Measurements from ENCODE around the gene ZNF618.
A peak's percentile ranks its signal among the peaks of the same experiment; 100 is the strongest.

ZNF618 gene

DNA sequence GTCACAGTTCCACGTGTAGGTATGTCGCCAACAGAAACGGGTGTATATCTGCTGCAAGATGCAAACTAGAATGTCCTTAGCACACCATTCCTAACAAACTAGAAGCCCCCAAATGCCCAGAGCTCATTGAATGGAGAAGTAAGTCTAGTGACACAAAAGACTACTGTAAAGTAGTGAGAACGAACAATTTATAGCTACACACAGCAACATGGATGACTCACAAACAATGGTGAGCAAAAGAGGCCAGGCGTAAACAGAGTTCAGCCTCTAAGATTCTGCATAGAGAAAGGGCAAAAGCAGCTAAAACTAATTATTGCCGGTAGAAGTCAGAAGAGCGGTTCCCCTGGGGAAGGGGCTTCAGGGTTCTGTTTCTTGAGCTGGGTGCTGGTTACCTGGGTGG lies 127.2 kb downstream of the ZNF618 start:
- no peak for DNase-seq

DNA sequence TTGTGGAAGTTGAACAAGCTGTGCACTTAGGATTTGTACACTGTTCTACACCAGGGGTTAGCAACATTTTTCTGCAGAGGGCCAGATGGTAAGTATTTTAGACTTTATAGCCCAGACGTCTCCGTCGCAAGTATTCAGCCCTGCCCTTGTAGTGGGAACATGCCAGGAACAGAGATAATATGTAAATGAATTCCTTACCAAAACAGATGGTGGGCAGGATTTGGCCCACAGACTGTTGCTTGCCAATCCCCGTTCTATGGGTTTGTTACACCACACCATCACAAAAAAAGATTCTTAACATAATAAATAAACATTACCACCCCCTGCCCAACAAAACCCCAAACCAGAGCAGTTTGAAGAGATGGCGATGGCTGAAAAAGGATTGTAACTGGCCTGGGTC lies 127.6 kb downstream of the ZNF618 start:
- DNase-seq = no peak

DNA sequence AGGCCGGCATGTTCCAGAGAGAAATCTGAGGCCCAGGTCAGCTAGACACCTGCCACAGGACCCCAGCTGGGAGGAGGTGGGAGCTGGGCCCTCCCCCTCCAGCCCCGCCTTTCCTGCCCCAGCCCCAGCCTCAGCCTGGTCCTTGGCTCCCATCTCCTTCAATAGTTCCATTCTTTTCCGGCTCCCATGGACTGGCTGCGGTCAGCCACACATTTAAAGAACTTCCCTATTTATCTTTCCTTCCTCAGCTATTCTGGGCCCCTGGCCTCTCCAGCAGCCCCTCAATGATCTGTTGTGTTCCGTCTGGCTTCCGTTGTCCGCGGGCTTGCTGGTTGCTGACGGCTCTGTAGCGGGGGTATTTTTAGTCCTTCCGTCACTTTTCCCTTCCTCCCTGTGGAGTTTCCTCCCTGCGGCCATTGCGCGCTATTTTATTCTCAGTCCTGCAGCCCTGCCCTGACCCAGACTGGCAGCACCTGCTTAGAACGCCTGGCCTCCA lies 128.2 kb downstream of the ZNF618 start:
- peak in 1 of 2 donors; percentile 27 for DNase-seq

DNA sequence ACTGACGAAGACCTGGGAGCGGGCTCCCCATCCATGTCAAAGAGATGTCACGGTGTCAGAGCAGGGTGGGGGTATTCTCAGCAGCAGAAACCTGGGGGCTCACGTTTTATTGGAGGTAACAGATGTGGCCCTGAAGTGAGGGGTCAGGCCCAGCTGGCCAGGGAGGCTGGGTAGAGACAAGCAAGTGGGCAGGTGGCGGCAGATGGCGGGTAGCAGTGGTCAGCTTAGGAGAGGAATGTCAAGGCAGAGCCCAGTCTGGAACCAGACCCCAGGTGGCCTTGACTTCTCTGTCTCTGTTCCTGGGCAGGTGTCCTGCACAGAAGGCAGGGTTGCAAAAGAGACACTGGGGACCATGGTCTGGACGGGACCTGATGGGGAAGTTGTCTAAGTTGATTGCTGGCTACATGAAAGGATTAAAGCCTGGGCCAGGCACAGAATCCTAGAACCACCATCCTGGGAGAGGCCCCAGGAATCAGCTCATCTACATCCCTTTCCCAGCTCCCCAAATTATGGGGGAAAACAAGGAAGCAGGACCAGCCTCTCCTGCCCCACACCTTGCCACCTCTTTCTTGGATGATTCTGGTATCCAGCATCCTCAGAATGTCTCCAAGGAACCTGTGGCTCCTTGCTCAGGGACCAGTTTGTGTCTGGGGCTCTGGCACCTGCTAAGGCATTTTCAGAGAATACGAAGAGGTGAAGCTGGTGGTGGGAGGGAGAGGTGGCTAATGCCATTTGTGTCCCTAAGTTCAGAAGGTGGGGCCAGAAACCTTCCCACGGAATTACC lies 129.5 kb downstream of the ZNF618 start:
- no peak for DNase-seq

DNA sequence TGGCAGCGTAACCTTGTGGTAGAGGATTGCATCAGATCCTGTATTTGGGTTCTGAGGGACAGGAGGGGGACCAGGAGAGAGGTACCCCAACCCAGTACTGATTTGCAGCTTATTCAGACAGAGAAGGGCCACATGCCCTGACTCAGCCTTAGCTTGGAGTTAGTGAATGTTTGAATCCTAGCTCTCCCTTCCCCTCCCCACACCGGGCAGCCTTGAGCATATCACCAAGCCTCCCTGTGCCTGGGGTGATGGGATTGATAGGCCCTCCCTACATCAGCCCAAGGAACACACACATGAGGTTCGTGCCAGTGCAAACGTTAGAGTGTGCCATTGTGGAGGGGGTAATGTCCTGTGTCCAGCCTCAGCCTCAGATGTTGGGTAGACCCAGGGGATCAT lies 130.0 kb downstream of the ZNF618 start:
- no peak for DNase-seq

DNA sequence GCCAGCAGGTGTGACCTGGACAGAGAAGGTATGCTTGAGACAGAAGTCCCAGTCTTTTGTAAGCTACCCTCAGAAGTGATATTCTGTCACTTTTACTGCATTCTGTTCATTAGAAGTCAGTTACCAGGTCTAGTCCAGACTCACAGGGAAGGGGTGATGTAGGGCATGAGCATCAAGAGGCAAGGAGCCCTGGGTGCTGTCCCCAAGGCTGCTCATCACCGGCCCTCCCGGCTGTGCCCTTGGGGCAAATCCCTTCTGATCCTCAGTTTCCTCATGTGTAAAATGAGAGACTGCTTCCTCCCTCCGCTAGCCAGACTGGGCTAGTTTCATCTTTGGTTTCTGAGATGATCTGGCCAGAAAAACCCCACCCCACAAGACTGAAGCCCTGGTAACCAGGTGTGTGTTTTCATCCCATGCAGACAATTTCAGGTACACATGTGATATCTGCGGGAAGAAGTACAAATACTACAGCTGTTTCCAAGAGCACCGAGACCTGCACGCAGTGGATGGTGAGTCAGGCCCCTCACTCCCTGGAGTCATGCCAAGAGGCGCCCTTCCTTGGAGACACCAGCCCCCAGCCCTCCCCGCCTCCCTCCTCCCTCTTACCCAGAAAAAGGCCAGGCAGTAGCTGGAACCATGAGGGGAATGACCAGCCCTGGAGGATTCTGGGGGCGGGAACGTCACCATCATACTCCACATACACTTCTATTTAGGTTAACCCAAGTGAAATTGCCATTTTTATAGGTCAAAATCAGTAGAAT lies 131.0 kb downstream of the ZNF618 start:
- no peak for DNase-seq

DNA sequence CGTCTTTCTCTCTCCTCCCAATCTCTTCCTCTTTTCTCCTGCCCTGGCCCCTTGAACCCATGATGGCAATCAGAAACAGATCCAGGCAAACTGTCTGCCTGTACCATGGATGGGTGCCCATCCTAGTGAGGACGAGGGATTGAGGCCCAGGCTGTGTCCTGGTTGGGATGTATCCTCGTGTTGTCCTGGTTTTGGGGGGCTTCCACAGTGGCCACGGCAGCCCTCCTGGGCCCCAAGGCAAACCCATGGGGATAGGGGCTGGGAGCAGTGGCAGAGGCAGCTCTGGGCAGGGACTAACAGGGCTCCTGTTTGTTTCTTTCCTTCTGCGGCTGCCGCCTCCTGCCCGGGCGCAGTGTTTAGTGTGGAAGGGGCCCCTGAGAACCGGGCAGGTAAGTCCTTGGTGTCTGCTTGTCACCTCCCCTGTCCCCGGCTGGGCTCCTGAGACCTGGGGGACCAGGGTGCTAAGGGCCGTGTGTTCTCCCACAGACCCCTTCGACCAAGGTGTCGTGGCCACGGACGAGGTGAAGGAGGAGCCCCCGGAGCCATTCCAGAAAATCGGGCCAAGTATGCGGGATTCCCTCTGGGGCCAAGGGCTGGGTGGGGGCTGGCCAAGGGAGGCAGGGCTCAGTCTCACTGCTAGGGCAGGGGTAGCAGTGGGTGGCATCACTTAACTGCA lies 132.0 kb downstream of the ZNF618 start:
- no peak for DNase-seq

DNA sequence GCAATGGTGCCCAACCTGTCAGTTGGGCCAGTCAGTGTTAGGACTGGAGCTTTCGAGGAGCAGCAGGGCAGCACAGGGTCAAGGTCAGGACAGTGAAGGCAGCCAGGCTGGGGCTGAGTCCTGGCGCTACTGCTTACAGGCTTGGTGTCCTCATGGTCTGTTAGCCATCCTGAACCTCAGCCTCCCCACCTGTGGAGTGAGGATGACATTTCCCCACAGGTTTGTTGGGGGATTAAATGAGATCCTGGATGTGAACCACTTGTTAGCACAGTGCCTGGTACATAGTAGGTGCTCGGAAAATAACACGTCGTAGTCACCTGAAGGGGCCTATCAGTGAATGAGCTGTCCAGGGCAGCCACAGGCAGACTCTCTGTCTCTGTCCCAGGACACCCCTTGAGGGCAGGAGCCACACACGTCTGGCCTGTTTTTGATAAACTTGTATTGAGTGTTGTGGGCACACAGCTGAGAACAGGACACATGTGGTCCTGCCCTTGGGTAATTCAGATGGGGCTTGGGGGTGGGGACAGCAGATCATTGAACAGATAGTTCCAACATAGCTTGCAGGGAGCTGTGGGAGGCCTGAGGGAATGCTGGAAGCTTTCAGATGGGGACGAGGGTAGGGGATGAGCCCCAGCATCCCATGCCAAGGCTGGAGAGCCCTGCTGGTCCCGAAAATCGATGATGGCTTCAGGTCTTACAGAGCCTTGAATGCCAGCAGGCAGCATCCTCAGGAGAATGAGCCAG lies 132.7 kb downstream of the ZNF618 start:
- DNase-seq = no peak

DNA sequence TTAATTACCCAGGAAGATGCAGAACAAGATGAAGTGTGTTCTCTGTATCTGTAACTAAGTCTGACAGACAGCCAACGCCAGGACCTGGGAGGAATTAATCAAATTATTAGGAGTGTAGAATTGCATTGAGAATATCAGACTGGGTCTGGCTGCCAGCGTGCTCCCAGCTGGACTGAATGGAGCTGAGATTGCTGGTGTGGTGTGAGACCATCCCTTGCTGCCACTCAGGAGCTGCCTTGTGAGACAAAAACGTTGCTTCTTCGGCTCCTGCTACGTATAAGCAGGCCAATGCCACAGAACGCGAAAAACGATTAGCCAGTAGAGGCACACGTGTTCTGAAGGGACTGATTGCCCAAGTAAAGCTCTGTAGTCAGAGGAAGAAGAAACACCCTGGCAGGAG lies 135.2 kb downstream of the ZNF618 start:
- DNase-seq = no peak

DNA sequence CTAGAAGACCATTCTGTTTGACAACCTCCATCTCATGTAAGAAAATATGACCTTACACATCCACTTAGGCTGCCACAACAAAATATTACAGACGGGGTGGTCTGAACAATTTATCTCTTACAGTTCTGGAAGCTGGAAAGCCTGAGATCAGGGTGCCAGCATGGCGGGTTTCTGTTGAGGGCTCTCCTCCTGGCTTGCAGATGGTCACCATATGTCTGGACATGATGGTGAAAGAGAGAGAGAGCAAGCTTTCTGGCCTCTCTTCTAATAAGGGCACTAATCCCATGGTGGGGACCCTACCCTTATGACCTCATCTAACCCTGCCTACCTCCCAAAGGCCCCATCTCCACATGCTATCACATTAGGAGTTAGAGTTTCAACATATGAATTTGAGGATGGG lies 136.0 kb downstream of the ZNF618 start:
- DNase-seq = no peak

DNA sequence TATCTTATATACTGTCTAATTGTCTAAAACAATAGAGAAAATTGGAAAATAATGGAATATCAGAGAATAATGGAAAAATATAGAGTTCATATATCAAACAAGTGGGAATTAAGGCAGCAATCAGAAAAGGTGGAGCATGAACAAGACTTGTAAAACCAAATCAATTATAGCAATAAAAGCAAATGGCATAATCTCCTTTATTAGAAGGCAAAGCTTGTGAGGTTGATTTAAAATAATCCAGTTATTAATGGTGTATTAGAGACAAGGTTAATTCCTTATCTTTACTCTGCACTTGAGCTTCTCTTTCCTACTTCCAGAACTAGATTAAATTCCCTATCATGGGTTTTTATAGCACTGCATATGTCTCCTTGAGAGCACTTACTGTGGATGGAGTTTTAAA lies 137.9 kb downstream of the ZNF618 start:
- DNase-seq = no peak

DNA sequence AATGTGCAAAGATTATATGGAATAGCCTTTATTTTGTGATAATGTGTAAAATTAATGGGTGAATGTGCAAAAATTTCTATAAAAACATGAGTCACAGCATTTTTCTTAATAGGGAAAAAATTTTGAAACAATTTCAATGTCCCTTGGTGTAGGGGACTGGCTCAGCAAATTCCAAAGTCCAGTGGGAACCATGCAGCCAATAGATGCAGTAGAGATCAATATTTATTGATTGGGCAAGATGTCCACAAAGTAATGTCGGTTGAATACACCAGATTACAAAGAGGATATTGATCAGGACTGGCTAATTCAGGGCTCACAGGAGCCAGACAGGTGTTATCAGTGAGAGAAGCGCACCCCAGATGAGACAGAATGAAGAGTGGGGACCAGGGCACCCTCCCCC lies 139.5 kb downstream of the ZNF618 start:
- DNase-seq = no peak

DNA sequence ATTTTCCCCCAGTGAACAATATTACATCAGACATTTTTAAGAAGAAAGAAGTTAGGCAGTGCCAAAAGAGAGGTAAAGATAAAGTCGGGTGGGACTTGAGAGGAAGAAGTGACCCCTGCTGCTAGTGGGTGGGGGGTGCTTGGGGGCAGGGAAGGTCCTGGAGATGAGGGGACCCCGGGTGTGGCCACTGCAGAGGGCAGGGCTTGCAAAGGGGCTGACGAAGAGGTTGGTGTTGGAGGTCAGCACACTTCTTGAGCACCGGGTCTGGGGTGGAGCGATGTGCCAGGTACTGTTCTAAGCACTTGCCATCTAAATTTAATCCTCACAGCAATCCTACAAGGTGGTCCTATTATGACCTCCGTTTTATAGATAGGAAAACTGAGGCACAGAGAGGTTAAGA lies 140.0 kb downstream of the ZNF618 start:
- no peak for DNase-seq

DNA sequence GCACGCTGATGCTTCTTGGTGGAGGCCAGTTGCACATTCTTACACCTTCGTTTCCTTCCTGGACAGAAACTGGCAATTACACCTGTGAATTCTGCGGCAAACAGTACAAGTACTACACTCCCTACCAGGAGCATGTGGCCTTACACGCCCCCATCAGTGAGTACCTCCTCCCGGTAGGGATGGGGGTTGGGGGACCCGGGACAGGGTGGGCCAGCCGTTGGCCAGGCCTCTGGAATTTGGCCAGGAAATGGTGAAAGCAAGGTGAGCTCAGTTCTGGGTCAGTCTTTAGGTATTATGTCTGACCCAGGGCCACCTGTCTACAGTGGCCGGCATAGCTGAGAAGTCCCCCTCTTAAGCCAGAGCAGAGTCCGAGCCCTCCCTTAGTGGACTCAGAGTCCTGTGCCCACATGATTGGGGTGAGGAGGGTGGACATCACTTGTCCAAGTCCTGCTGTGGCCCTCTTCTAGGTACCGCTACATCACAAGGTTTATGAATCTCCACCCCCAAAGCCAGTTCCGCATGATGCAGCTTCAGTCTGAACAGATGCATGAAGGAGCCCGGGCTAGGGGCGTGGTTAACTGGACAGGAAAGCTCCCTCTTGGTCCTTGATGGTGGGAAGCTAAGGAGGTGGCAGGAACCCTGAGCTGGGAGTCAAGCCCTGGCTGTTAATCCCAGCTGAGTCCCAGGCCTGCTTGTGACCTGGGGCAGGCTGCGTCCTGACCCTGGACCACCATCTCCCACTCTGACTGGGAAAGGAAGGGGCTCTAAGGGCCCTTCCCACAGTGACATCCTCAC lies 140.7 kb downstream of the ZNF618 start:
- DNase-seq = no peak

DNA sequence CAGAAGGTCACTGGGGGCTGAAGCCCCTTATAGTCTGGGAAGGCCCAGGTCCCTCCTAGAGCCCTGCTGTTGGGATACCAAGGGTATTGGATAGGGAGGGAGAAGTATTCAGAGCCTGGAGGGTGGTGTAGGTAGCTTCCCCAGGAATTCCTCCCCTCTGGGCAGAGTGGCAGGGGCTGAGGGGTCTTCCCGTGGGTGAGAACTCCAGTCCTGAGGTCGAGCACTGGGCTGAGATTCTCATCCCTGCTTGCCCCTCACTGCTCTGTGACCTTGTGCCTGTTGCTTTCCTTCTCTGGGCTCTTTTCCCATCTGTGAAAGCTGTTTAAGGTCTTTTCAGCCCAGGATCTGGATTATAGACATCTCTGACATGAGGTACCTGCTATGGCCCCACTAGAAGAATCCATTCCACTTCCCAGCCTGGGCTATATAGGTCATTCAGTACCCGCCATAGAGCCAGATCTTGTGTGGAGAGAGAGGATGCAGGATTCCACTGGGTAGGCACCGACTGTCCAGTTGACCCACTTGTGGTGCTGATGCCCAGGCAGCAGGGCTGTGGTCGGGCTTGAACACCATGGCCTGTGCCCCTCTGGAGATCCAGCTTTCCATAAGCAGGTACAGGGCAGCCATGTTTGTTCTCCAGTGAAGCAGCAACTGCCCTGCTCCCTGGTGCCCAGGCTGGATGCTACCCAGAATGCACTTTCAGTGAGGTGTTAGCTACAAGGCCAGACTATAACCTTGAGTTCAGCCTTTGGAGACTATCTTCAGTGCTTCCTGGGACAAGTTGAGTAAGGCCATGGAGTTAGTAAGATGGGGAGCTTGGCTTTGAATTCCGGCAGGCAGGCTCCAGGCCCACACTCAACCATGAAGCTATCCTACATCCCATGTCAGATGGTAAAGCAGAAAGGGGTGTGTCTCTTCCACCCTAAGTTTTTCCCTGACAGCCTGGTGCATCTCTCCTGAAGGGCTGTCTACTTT lies 141.9 kb downstream of the ZNF618 start:
- no peak for DNase-seq

DNA sequence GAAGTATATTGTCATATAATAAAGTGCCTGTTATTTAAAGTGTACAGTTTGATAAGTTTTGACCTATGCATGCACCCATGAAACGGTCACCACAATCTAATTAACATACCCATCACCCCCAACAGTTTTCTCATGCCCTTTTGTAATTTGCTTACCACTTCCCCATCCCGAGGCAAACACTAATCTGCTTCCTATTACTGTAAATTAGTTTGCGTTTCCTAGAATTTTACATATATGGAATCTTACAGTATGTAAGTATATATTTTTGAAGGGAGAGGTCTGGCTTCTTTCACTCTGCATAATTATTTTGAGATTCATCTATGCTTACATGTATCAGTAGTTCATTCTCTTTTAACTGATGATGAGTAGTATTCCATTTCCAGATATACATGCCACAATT lies 145.5 kb downstream of the ZNF618 start:
- no peak for DNase-seq

DNA sequence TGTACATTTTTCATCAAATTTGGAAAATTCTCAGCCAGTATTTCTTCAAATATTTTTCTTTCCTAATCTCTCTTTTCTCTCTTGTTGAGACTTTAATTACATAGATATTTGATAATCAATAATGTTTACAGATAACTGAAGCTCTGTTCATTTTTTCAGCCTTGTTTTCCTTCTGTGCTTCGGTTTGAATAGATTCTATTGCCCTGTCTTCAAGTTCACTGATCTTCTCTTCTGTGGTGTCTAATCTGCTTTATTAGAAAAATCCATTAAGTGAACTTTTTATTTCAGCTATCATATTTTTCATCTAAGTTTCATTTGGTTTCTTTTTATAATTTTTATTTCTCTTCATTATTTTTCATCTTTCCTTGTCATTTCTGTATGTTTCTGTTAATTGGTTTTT lies 147.9 kb downstream of the ZNF618 start:
- no peak for DNase-seq

DNA sequence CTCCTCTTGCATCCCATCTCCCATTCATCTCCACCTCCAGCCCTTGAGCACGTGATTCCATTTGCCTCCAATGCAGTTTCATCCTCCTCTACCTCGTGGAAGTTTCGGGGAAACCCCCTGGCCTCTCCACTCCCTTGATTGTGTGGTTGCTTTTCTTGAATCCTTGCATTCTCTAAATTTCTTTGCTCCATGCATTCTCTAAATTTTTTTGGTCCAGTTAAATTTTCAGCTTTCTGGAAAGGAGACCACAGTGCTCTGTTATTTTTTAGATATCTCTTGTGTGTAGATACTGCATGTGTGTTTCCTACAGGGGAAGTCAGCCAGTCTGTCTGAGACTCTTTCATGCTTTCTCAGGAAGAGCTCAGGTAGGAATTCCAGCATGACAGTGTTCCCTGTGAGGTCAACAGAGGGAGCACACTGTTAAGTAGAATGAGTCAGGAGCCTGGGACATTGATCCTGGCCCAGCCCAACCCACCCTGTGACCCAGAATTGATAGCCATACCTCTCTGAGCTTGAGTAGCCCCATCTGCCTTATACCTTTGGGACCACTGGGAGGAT lies 149.2 kb downstream of the ZNF618 start:
- no peak for DNase-seq

DNA sequence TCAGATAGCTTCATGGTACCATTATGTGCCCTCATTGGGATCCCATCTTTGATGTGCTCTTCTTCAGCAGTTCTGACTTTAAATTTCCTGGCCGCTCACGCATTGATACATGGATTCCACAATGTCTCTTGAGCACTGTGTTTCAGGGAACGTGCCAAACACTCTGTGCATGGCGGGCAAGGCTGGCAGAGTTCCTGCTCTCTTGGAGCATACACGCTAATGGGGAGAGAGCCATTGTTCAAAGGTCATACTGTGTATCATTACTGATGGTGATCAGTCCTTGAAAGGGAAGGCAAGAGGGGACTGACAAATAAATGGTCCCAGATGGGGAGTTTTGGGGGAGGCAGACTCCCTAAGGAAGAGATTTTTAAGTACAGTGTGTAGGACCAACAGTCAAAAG lies 149.7 kb downstream of the ZNF618 start:
- DNase-seq = no peak

DNA sequence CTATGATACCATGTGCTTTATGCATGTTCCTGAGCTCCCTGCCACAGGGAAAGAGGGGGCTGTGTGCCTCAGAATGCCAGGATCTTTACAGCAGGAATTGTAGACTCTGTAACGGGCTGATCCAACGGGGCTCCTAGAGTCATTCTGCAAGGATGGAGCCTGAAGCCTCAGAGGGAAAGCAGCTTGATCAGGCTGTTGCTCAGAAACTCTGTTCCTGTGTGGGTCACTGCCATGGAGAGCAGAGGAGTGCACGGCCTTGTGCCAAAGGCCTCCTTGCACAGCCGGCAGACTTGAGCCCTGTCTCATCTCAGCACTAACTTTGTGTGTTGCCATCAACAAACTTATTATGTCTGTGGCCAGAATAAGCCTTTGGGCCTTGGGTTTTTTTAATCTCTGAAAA lies 150.2 kb downstream of the ZNF618 start:
- no peak for DNase-seq
